HUES64 (cell line): ENCODE data around the gene LENG9.

ENCODE experiments used
- H3K27ac ChIP-seq: 2 replicates; pipeline ENCODE4 v1.7.0; 2013; ENCODE audit warnings: low read depth, low read length, inconsistent platforms
- H3K27me3 ChIP-seq: 2 replicates; pipeline ENCODE4 v1.6.1; 2013; ENCODE audit warnings: mild to moderate bottlenecking, low read length; ENCODE audit not compliant: insufficient read depth
- H3K36me3 ChIP-seq: 2 replicates; pipeline ENCODE4 v1.6.1; 2013; ENCODE audit warnings: mild to moderate bottlenecking, low read length; ENCODE audit not compliant: insufficient read depth
- H3K4me1 ChIP-seq: 2 replicates; pipeline ENCODE4 v1.6.1; 2013; ENCODE audit warnings: mild to moderate bottlenecking, low read length, moderate library complexity; ENCODE audit not compliant: insufficient read depth
- H3K4me3 ChIP-seq: 2 replicates; pipeline ENCODE4 v1.5.1; 2013; ENCODE audit warnings: mild to moderate bottlenecking, low read length, moderate library complexity
- H3K9ac ChIP-seq: 2 replicates; pipeline ENCODE4 v1.6.1; 2013; ENCODE audit warnings: mild to moderate bottlenecking, low read depth, low read length
- H3K9me3 ChIP-seq: 2 replicates; pipeline ENCODE4 v1.6.1; 2013; ENCODE audit warnings: low read depth, low read length; ENCODE audit not compliant: insufficient read depth
- WGBS: fragments of 150-250, 120-280 bp; methylation state at CpG from one replicate; pipeline ENCODE4 v1.1.7; 2013; ENCODE audit warnings: missing lambda C conversion rate; 5-methylcytosine and 5-hydroxymethylcytosine counted together

LENG9 gene

DNA sequence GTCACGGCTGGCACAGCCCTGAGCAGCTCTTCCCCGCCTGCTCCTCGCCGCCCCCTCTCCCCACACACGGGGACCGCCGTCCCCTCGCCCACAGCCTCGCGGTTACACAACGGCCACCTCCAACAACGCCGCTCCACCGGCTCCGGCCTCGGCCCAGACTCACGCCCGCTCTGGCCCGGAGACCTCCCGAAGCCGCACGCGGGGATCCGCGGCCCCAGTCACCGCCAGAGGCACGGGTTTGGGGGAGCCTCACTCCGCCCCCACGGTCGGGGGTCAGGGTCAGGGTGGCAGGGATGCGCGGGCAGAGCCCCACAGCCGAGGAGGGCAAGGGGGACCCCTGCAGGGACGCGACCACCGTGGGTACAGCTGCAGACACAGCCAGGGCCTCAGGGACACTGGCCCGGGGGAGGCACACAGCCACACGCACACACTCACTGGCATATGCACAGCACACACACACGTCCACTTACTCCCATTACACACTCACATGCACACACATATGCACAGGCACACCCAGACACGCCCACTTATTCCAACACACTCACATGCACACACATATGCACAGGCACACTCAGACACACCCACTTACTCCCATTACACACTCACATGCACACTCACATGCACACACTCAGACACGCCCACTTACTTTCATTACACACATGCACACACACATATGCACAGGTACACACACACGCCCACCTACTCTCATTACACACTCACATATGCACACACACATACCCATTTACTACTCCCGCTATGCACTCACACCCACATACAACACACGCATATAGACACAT is 46.7 kb downstream of the LENG9 start:
- Histone ChIP-seq H3K4me3 (peak overlapping the region; percentile 69), H3K9ac (peak overlapping the region; percentile 57; the same call in 1 of the 2 replicates), H3K27me3 (peaks cover 32% of the 10 kb centered on the region)

DNA sequence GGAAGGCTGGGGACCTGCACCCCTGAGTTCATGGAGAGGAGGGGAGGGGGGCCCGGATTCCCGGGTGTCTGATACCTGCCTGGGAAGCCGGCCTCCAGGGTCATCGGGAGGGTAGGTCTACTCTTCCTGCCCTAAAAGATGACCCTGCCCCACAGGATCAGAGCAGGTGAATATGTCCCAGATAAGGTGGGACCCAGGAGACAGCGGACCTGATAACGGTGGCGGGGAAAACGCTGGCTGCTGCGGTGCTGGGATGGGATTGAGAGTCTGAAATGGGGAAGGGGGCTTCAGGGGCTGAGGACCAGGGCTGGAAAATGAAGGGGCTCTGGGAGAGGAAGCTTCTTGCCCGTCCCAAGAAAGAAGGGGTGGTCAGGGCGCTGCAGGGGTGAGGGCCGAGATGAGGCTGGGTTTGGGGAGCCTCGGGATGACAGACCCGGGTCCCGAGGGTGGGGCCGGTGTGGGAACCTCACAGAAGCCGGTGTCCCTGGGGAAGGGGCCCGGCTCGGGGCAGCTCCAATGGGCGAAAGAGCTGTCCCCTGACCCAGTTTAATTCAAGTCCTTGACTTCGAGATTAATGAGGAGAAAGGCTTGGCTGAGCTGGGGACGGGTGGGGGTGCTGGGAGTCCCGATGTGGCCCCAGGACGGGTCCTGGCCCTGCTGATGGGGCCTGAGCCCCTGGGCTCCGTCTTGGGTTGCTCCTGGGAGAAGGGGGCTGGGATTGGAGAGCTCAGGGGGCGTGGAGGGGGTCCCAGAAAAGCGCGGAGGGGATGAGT is 47.5 kb downstream of the LENG9 start:
- H3K36me3 ChIP-seq, result no peaks in the 10 kb centered on the region
- peaks cover 32% of the 10 kb centered on the region for H3K27me3 ChIP-seq
- H3K4me3 ChIP-seq, result peak overlapping the region; percentile 69
- H3K9me3 ChIP-seq, result peaks cover 5% of the 10 kb centered on the region
- peak overlapping the region; percentile 57 for H3K9ac ChIP-seq
- 9% methylated on average over 28 of the region's 28 CpGs for WGBS
- no peak overlapping the region for H3K27ac ChIP-seq
- H3K4me1 ChIP-seq, result peaks cover 18% of the 10 kb centered on the region

More for the DNA sequence above, 46.7 kb downstream of the LENG9 start:
- Histone ChIP-seq H3K36me3 (no peaks in the 10 kb centered on the region), H3K4me1 (peaks cover 26% of the 10 kb centered on the region), H3K27ac (no peak overlapping the region), H3K9me3 (peaks cover 5% of the 10 kb centered on the region)
- WGBS, result 46% methylated on average over 44 of the region's 44 CpGs

DNA sequence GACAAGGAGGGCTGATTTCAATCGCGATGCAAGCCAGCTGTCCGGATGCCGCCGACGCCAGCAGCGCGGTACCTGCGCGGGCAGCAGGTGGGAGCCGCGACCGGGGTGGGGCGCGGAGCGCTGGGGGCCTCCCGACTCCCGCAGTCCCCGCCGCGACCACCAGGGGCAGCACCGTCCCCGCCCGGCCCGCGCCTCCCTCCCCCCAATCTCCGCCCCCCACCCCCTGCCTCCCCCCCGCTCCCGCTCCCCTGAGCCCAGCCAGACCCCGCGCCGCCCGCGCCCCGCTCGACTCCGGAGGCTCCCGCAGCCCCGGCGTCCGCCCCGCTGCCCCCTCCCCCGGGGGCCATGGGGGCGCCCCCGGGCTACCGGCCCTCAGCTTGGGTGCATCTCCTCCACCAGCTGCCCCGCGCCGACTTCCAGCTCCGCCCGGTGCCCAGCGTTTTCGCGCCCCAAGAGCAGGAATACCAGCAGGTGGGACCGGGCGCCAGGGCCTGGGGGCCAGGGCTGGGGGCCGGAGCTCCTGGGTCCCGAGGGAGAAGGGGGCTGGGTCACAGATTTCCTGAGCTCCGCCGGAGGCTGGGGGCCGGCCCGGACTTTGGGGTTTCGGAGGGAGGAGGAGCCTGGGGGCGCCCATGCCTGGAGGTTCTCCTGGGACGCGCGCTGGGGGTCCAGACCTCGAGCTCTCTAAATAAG is 48.2 kb downstream of the LENG9 start, which contains the start of gene TTYH1:
Gene TTYH1 (plus strand): TSS at position 257 of the 693 bp plus-strand sequence. CDS start 89 bp downstream, at position 346.
- peak within 1 kb of the TSS; percentile 57 for H3K9ac ChIP-seq
- H3K27ac ChIP-seq, result no peak within 1 kb of the TSS
- H3K4me3 ChIP-seq, result peak within 1 kb of the TSS; percentile 69
- peaks cover 18% of the 10 kb centered on the region for H3K4me1 ChIP-seq
- H3K27me3 ChIP-seq, result peaks cover 32% of the 10 kb centered on the region
- H3K9me3 ChIP-seq, result peaks cover 5% of the 10 kb centered on the region
- no peaks in the 10 kb centered on the region for H3K36me3 ChIP-seq
- WGBS, result 3% methylated on average over 58 of the region's 68 CpGs

DNA sequence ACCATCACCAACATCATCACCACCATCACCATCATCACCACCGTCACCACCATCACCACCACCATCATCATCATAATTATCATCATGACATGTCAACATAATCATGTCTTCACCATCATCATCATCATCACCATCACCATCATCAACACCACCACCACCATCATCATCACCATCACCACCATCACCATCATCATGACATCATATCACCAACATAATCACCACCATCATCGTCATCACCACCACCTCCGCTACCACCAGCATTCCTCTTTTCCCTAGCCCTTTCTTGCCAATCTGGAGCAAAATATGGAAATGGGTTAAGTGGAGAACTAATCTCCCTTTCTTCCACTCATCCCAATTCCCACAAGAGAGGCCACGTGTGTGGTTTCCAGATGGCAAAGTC is 49.4 kb downstream of the LENG9 start:
- 92% methylated on average over 4 of the region's 4 CpGs for WGBS
- Histone ChIP-seq H3K27ac (no peak overlapping the region), H3K9me3 (peaks cover 5% of the 10 kb centered on the region), H3K36me3 (no peaks in the 10 kb centered on the region), H3K4me3 (no peak overlapping the region), H3K27me3 (peaks cover 32% of the 10 kb centered on the region), H3K9ac (no peak overlapping the region), H3K4me1 (peaks cover 8% of the 10 kb centered on the region; the same call in 1 of the 2 replicates)

DNA sequence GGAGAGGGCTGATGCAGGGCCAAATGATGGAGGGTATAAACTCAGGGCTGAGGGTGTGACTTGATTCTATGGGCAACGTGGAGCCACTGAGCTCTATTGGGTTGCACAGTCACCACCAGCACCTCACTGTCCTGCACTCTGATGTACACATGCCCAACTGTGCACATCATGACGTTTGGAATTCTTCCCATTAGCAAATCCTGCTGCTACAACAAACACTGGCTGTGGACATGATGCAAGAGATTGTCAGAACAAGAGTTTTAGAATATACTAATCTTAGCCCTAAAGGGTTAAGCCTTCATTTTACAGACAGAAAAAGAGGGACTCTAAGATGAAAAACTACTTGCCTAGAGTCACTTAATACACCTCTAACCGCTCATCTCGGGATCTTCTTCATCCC is 50.7 kb downstream of the LENG9 start:
- H3K9ac ChIP-seq, result no peak overlapping the region
- H3K4me3 ChIP-seq, result no peak overlapping the region
- peaks cover 2% of the 10 kb centered on the region; the same call in 1 of the 2 replicates for H3K4me1 ChIP-seq
- H3K9me3 ChIP-seq, result peaks cover 5% of the 10 kb centered on the region
- no peak overlapping the region for H3K27ac ChIP-seq
- H3K36me3 ChIP-seq, result no peaks in the 10 kb centered on the region
- WGBS, result 82% methylated on average over 2 of the region's 4 CpGs
- H3K27me3 ChIP-seq, result peaks cover 32% of the 10 kb centered on the region
